OCI-LY3 (cell line): ENCODE measurements around the gene BRSK2.

ENCODE experiments used
- H2AFZ ChIP-seq: fragments of 200-600, 300-600 bp; shearing (Covaris generic); 2 replicates; pipeline ENCODE4 v1.6.0; 2014; ENCODE audit warnings: antibody characterized with exemption, low read depth, low read length
- H3K27ac ChIP-seq: fragments of 200-600, 300-600 bp; sonication (generic); 2 replicates; pipeline ENCODE4 v1.5.1; 2014; ENCODE audit warnings: mild to moderate bottlenecking, low read length, moderate library complexity, mixed read lengths
- H3K27me3 ChIP-seq: fragments of 200-600, 300-600 bp; sonication (generic); 2 replicates; pipeline ENCODE4 v1.6.1; 2014; ENCODE audit warnings: low read depth, low read length, mixed read lengths
- H3K36me3 ChIP-seq: fragments of 200-600, 300-600 bp; sonication (generic); replicated peaks from 2 replicates; pipeline ENCODE3; 2014; ENCODE audit warnings: low read depth, low read length, mixed read lengths
- H3K4me1 ChIP-seq: fragments of 300-600, 200-600 bp; sonication (generic); 2 replicates; pipeline ENCODE4 v1.6.1; 2014; ENCODE audit warnings: low read length, mixed read lengths
- H3K4me2 ChIP-seq: fragments of 200-600, 300-600 bp; sonication (generic); 2 replicates; pipeline ENCODE4 v1.6.1; 2014; ENCODE audit warnings: low read length, mixed read lengths
- H3K4me3 ChIP-seq: fragments of 300-600, 200-600 bp; sonication (generic); 2 replicates; pipeline ENCODE4 v1.5.1; 2014; ENCODE audit warnings: antibody characterized with exemption, mild to moderate bottlenecking, low read length, moderate library complexity
- H3K79me2 ChIP-seq: fragments of 300-600, 200-600 bp; shearing (Covaris generic); 2 replicates; pipeline ENCODE4 v1.6.1; 2014; ENCODE audit warnings: mild to moderate bottlenecking, low read length, mixed read lengths
- H3K9ac ChIP-seq: fragments of 300-600, 200-600 bp; shearing (Covaris generic); 2 replicates; pipeline ENCODE4 v1.6.0; 2014; ENCODE audit warnings: mild to moderate bottlenecking, low read length, moderate library complexity
- H3K9me3 ChIP-seq: fragments of 200-600, 300-600 bp; shearing (Covaris generic); 2 replicates; pipeline ENCODE4 v1.6.1; 2014; ENCODE audit warnings: low read length, mixed read lengths; ENCODE audit not compliant: insufficient read depth
- H4K20me1 ChIP-seq: fragments of 200-600, 300-600 bp; sonication (generic); 2 replicates; pipeline ENCODE4 v1.6.1; 2016; ENCODE audit warnings: low read length, mixed read lengths; ENCODE audit not compliant: insufficient read depth
- EZH2phosphoT487 ChIP-seq: fragments of 200-600 bp; shearing (Covaris generic); IDR thresholded peaks from 2 replicates; pipeline ENCODE4 v1.6.1; 2018; ENCODE audit warnings: antibody characterized with exemption, mixed run types, low read depth
- TF ChIP-seq, protein P1 (sequence below): fragments of 200-600, 300-600 bp; sonication (generic); IDR thresholded peaks from 2 replicates; pipeline ENCODE4 v1.5.1; 2014; ENCODE audit warnings: antibody characterized with exemption, low read length, low read depth

The BRSK2 gene

GRCh38 chr11:1476940-1477736 is 87.4 kb downstream of the BRSK2 start:
- H3K79me2 ChIP-seq: no peaks in the 10 kb centered on the region
- no peaks in the 10 kb centered on the region; the same call in none of the 2 replicates for H4K20me1 ChIP-seq
- H3K36me3 ChIP-seq: no peaks in the 10 kb centered on the region
- no peak overlapping the region for H3K4me3 ChIP-seq
- no peak overlapping the region for H3K9ac ChIP-seq
- H2AFZ ChIP-seq: no peak overlapping the region
- H3K27me3 ChIP-seq: no peaks in the 10 kb centered on the region
- H3K4me1 ChIP-seq: no peaks in the 10 kb centered on the region
- no peaks in the 10 kb centered on the region for H3K9me3 ChIP-seq
- H3K27ac ChIP-seq: no peak overlapping the region
- TF ChIP-seq EZH2phosphoT487: no peak
- TF ChIP-seq, protein P1, sequence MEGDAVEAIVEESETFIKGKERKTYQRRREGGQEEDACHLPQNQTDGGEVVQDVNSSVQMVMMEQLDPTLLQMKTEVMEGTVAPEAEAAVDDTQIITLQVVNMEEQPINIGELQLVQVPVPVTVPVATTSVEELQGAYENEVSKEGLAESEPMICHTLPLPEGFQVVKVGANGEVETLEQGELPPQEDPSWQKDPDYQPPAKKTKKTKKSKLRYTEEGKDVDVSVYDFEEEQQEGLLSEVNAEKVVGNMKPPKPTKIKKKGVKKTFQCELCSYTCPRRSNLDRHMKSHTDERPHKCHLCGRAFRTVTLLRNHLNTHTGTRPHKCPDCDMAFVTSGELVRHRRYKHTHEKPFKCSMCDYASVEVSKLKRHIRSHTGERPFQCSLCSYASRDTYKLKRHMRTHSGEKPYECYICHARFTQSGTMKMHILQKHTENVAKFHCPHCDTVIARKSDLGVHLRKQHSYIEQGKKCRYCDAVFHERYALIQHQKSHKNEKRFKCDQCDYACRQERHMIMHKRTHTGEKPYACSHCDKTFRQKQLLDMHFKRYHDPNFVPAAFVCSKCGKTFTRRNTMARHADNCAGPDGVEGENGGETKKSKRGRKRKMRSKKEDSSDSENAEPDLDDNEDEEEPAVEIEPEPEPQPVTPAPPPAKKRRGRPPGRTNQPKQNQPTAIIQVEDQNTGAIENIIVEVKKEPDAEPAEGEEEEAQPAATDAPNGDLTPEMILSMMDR: no peak
- no peak overlapping the region for H3K4me2 ChIP-seq

DNA sequence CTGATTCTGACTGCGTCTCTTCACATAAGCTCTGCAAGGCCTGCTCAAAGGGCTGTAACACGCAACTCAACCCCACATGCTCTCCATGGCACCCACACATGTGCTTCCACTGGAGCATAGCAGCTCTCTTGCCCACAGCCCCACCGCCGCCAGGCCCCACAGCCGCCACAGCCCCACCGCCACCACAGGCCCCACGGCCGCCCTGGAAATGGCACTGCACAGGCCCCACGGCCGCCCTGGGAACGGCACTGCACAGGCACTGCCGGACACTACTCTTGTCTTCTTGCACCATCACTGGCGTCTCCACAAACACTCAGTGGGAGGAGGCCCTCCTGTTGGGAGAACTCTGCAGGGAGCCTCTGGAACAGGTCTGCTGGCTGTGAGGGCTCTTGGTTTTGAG is 88.3 kb downstream of the BRSK2 start:
- Histone ChIP-seq H3K9ac (no peak overlapping the region), H3K9me3 (no peaks in the 10 kb centered on the region), H2AFZ (no peak overlapping the region), H3K27ac (no peak overlapping the region), H3K4me2 (no peak overlapping the region), H3K79me2 (no peaks in the 10 kb centered on the region), H3K4me3 (no peak overlapping the region), H4K20me1 (no peaks in the 10 kb centered on the region; the same call in none of the 2 replicates), H3K36me3 (no peaks in the 10 kb centered on the region), H3K4me1 (no peaks in the 10 kb centered on the region), H3K27me3 (no peaks in the 10 kb centered on the region)
- TF ChIP-seq, protein P1: no peak
- TF ChIP-seq EZH2phosphoT487: no peak

- no peak overlapping the region for H3K4me3 ChIP-seq
- no peak overlapping the region for H3K4me2 ChIP-seq
- TF ChIP-seq, protein P1: no peak
- TF ChIP-seq EZH2phosphoT487: no peak
- no peak overlapping the region for H2AFZ ChIP-seq
- no peaks in the 10 kb centered on the region for H3K27me3 ChIP-seq
- H3K4me1 ChIP-seq: no peaks in the 10 kb centered on the region
- H3K9ac ChIP-seq: no peak overlapping the region
- H3K79me2 ChIP-seq: no peaks in the 10 kb centered on the region
- H4K20me1 ChIP-seq: peaks cover 2% of the 10 kb centered on the region
- H3K27ac ChIP-seq: no peak overlapping the region
- H3K9me3 ChIP-seq: no peaks in the 10 kb centered on the region
- H3K36me3 ChIP-seq: no peaks in the 10 kb centered on the region
Measured at GRCh38 chr11:1478544-1478943, 88.8 kb downstream of the BRSK2 start.

- no peaks in the 10 kb centered on the region for H3K9me3 ChIP-seq
- no peaks in the 10 kb centered on the region for H3K79me2 ChIP-seq
- no peaks in the 10 kb centered on the region for H3K36me3 ChIP-seq
- H3K4me3 ChIP-seq: no peak overlapping the region
- no peak overlapping the region for H3K27ac ChIP-seq
- H3K27me3 ChIP-seq: no peaks in the 10 kb centered on the region
- no peaks in the 10 kb centered on the region for H3K4me1 ChIP-seq
- no peak for TF ChIP-seq EZH2phosphoT487
- TF ChIP-seq, protein P1: no peak
- peaks cover 8% of the 10 kb centered on the region for H4K20me1 ChIP-seq
- H2AFZ ChIP-seq: no peak overlapping the region
- no peak overlapping the region for H3K4me2 ChIP-seq
- no peak overlapping the region for H3K9ac ChIP-seq
Measured at GRCh38 chr11:1479006-1479677, 89.4 kb downstream of the BRSK2 start.
